Endodermal cell (in vitro differentiated cells): ENCODE results near the gene ASTN2. TPM values are rescaled to one million over a fixed set of nuclear protein-coding genes. Genes with fewer than 3 reads are reported as not detected.

Experiments
- DNase-seq: peaks from one replicate; pipeline ENCODE4 v3.0.0-alpha.2; 2017
- H3K27ac ChIP-seq: 2 replicates; pipeline ENCODE4 v1.5.1; 2013; ENCODE audit warnings: mild to moderate bottlenecking, low read depth, low read length, moderate library complexity
- H3K27me3 ChIP-seq: 2 replicates; pipeline ENCODE4 v1.6.1; 2013; ENCODE audit warnings: mild to moderate bottlenecking, low read length, moderate library complexity; ENCODE audit not compliant: insufficient read depth, control insufficient read depth, poor library complexity, severe bottlenecking
- H3K36me3 ChIP-seq: 2 replicates; pipeline ENCODE4 v1.7.0; 2013; ENCODE audit warnings: mild to moderate bottlenecking, low read length, moderate library complexity; ENCODE audit not compliant: control insufficient read depth, insufficient read depth
- H3K4me1 ChIP-seq: one replicate; pipeline ENCODE4 v1.7.0; 2013; ENCODE audit warnings: low read length; ENCODE audit not compliant: control insufficient read depth, insufficient read depth
- H3K4me3 ChIP-seq: 2 replicates; pipeline ENCODE4 v1.5.1; 2013; ENCODE audit warnings: mild to moderate bottlenecking, low read length, moderate library complexity
- H3K9ac ChIP-seq: 2 replicates; pipeline ENCODE4 v1.6.1; 2013; ENCODE audit warnings: mild to moderate bottlenecking, low read length, moderate library complexity; ENCODE audit not compliant: poor library complexity, severe bottlenecking; ENCODE audit errors: extremely low read depth
- H3K9me3 ChIP-seq: 2 replicates; pipeline ENCODE4 v1.6.1; 2013; ENCODE audit warnings: mild to moderate bottlenecking, low read length, moderate library complexity; ENCODE audit not compliant: control insufficient read depth
- H3K27ac Mint-ChIP-seq: 2 replicates; pipeline ENCODE4 v1.8.0; 2020; ENCODE audit warnings: mixed read lengths
- H3K27me3 Mint-ChIP-seq: 2 replicates; pipeline ENCODE4 v1.8.0; 2021; ENCODE audit warnings: mild to moderate bottlenecking, mixed read lengths; ENCODE audit not compliant: insufficient read depth
- H3K36me3 Mint-ChIP-seq: 2 replicates; pipeline ENCODE4 v1.8.0; 2020; ENCODE audit warnings: low read depth, mixed read lengths
- H3K4me1 Mint-ChIP-seq: 2 replicates; pipeline ENCODE4 v1.8.0; 2020; ENCODE audit warnings: mixed read lengths
- H3K4me3 Mint-ChIP-seq: 2 replicates; pipeline ENCODE4 v1.8.0; 2020; ENCODE audit warnings: mild to moderate bottlenecking, moderate library complexity, mixed read lengths
- H3K9me3 Mint-ChIP-seq: 2 replicates; pipeline ENCODE4 v1.8.0; 2020; ENCODE audit warnings: mild to moderate bottlenecking, mixed read lengths
- WGBS, 2 experiments: methylation state at CpG; one replicate each; pipeline versions ENCODE4 v1.1.5 to v1.1.7; 2013; ENCODE audit warnings: missing lambda C conversion rate in 2 of 2, mixed read lengths in 1 of 2; ENCODE audit not compliant: insufficient coverage in 1 of 2, insufficient read length in 1 of 2; 5-methylcytosine and 5-hydroxymethylcytosine counted together
- total RNA-seq, 2 donors: library from RNA; stranded (reverse); fragmentation: NEBNext Ultra II Directional in 1 of 2; extraction: Animal tissue kit (Norgen Biotek cat#: 25700) in 1 of 2; gene quantifications; 2 replicates in 1 of 2; 3 replicates in 1 of 2; pipeline ENCODE4 v1.2.1, GENCODE V29; 2021
- TF ChIP-seq, protein P1 (sequence below): fragments of 200-600 bp; sonication (generic); conservative IDR thresholded peaks from 2 replicates; pipeline ENCODE4 v1.5.0; 2021; ENCODE audit warnings: antibody characterized with exemption, mild to moderate bottlenecking

Gene ASTN2
- total RNA-seq, 2 donors from 2014 or later, result 8.9 to 10.4 TPM

DNA sequence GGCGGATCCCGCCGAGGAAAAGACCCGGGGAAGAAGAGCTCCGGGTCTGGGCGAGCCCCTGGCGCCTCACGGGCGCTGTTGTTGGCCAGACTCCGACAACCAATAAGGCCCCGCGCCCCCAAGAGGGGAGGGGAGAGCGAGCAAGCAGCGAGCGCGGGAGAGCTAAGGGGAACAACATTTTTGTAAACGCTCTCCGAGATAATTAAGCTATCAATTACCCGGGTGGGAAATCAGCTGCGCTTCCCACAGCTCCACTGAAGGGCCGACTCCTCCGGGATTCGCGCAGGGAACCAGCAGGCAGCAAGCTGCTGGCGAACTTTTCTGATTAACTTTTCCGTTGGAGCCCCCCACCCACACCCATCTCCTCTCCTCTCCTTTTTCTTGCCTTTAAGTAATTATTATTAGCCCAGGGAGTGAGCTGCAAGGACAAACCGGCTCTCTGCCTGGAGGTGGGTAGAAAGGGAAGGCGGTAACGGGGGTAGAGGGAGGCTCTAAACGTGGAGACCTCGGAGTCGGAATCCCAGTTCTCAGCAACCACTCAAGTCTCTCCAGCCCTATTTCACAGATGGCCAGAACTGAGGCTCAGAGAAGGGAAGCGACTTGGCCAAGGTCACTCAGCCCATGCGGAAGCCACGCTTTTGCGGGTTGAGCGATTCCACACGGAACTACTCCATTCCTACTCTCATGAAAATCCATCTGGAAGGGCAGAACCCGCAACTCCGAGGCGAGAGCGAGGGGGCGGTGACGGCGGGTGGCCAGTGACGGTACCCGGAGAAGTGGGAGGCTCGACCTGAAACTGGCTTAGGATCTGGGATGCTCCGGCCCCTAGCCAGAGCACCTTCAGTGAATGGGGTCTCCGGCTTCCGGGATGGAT, 1.3 kb downstream of the ASTN2 start:
- H3K27ac ChIP-seq, result no peak overlapping the region
- DNase-seq, result peak; percentile 87

GRCh38 chr9:117412841-117413240, 2.0 kb downstream of the ASTN2 start:
- TF ChIP-seq, protein P1, sequence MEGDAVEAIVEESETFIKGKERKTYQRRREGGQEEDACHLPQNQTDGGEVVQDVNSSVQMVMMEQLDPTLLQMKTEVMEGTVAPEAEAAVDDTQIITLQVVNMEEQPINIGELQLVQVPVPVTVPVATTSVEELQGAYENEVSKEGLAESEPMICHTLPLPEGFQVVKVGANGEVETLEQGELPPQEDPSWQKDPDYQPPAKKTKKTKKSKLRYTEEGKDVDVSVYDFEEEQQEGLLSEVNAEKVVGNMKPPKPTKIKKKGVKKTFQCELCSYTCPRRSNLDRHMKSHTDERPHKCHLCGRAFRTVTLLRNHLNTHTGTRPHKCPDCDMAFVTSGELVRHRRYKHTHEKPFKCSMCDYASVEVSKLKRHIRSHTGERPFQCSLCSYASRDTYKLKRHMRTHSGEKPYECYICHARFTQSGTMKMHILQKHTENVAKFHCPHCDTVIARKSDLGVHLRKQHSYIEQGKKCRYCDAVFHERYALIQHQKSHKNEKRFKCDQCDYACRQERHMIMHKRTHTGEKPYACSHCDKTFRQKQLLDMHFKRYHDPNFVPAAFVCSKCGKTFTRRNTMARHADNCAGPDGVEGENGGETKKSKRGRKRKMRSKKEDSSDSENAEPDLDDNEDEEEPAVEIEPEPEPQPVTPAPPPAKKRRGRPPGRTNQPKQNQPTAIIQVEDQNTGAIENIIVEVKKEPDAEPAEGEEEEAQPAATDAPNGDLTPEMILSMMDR, result no peak
- peaks cover 18% of the 10 kb centered on the region for H3K4me1 Mint-ChIP-seq
- peak; percentile 60 for DNase-seq
- no peak overlapping the region for H3K27ac ChIP-seq
- no peak overlapping the region for H3K9ac ChIP-seq
- no peaks in the 10 kb centered on the region for H3K4me1 ChIP-seq
- H3K27me3 Mint-ChIP-seq, result peaks cover 55% of the 10 kb centered on the region
- H3K27me3 ChIP-seq, result peaks cover 70% of the 10 kb centered on the region
- peak overlapping the region; percentile 81 for H3K4me3 ChIP-seq
- no peaks in the 10 kb centered on the region for H3K9me3 Mint-ChIP-seq
- H3K27ac Mint-ChIP-seq, result no peak overlapping the region
- H3K9me3 ChIP-seq, result no peaks in the 10 kb centered on the region
- WGBS, 2 experiments, result 5 to 10% methylated on average over 11 to 24 of the region's 24 CpGs
- H3K36me3 ChIP-seq, result no peaks in the 10 kb centered on the region
- H3K4me3 Mint-ChIP-seq, result no peak overlapping the region
- H3K36me3 Mint-ChIP-seq, result no peaks in the 10 kb centered on the region

More for the DNA sequence above, 1.3 kb downstream of the ASTN2 start:
- peak overlapping the region; percentile 81 for H3K4me3 ChIP-seq
- TF ChIP-seq, protein P1, result peak; percentile 42
- no peaks in the 10 kb centered on the region for H3K9me3 Mint-ChIP-seq
- 1 to 2% methylated on average over 34 to 51 of the region's 51 CpGs for WGBS, 2 experiments
- H3K9me3 ChIP-seq, result peaks cover 1% of the 10 kb centered on the region
- no peak overlapping the region for H3K27ac Mint-ChIP-seq
- H3K27me3 Mint-ChIP-seq, result peaks cover 53% of the 10 kb centered on the region
- H3K9ac ChIP-seq, result no peak overlapping the region
- H3K27me3 ChIP-seq, result peaks cover 77% of the 10 kb centered on the region
- no peaks in the 10 kb centered on the region for H3K36me3 Mint-ChIP-seq
- H3K4me3 Mint-ChIP-seq, result no peak overlapping the region
- peaks cover 18% of the 10 kb centered on the region for H3K4me1 Mint-ChIP-seq
- H3K36me3 ChIP-seq, result no peaks in the 10 kb centered on the region
- H3K4me1 ChIP-seq, result no peaks in the 10 kb centered on the region

DNA sequence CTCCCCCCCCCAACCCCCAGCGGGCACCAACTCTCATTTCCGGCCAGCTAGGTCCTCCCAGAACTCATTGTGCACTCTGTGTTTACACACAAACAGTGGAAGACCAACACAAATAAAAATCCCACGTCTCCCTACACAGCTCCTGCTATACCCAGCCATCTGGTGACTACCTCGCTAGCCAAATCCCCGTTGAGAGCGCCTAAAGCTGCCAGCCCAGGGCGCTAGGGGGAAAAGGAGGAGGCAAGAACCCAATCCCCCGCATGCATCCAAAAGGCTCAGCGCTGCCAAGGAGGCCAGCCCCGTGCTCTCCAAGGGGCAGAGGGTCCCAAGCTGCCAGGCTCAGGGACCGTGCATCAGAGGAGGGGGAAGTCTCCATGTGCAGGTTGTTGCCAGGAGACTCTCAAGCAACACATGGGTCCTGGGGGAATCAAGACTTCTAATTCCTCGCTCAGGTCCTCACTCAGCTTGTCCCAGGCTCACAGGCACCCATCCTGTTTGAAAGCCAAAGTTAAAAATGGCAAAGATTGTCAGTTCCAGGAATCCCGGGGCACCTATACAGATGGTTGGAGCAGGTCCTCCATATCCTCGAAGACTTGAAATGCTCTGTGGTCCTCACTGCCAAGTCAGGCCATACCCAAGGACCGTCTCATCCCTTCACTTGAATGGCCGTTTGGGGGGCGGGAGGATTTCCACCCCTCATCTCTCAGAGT, 2.7 kb downstream of the ASTN2 start:
- Mint-ChIP-seq H3K9me3 (no peaks in the 10 kb centered on the region), H3K27me3 (peaks cover 55% of the 10 kb centered on the region)
- TF ChIP-seq, protein P1, result no peak

More for the DNA sequence above, 2.7 kb downstream of the ASTN2 start:
- H3K9me3 ChIP-seq, result no peaks in the 10 kb centered on the region
- Mint-ChIP-seq H3K4me1 (peaks cover 18% of the 10 kb centered on the region), H3K36me3 (no peaks in the 10 kb centered on the region), H3K27ac (no peak overlapping the region), H3K4me3 (no peak overlapping the region)
- no peaks in the 10 kb centered on the region for H3K4me1 ChIP-seq
- WGBS, 2 experiments, result 42 to 52% methylated on average over 11 to 17 of the region's 17 CpGs
- no peak overlapping the region for H3K4me3 ChIP-seq
- H3K27ac ChIP-seq, result no peak overlapping the region
- peak; percentile 71 for DNase-seq
- H3K9ac ChIP-seq, result no peak overlapping the region
- H3K27me3 ChIP-seq, result peaks cover 63% of the 10 kb centered on the region
- H3K36me3 ChIP-seq, result no peaks in the 10 kb centered on the region
